HCT116 (cell line): Measurements from ENCODE around the gene DCAF17.

Source experiments
- CEBPB ChIP-seq: IDR thresholded peaks from 2 replicates; pipeline ENCODE4 v1.6.1; 2012; ENCODE audit warnings: low read depth
- EZH2 ChIP-seq: fragments of 200-600 bp; sonication (generic); IDR thresholded peaks from 2 replicates; pipeline ENCODE4 v1.6.1; 2017; ENCODE audit warnings: antibody characterized with exemption, mixed run types
- EZH2phosphoT487 ChIP-seq: fragments of 200-600 bp; IDR thresholded peaks from 2 replicates; pipeline ENCODE4 v1.6.1; 2018; ENCODE audit warnings: antibody characterized with exemption, borderline replicate concordance
- POLR2A ChIP-seq: IDR thresholded peaks from 2 replicates; pipeline ENCODE4 v1.7.0; 2011; ENCODE audit warnings: borderline replicate concordance; ENCODE audit not compliant: insufficient read depth, insufficient read length; ENCODE audit errors: extremely low read depth
- POLR2AphosphoS5 ChIP-seq: IDR thresholded peaks from 2 replicates; pipeline ENCODE4 v1.6.1; 2011; ENCODE audit warnings: mild to moderate bottlenecking, low read depth, low read length, moderate library complexity
- SP1 ChIP-seq: IDR thresholded peaks from 2 replicates; pipeline ENCODE4 v1.6.1; 2012; ENCODE audit warnings: low read depth
- YY1 ChIP-seq: IDR thresholded peaks from 2 replicates; pipeline ENCODE4 v1.6.1; 2011; ENCODE audit warnings: low read length, low read depth, moderate library complexity, mild to moderate bottlenecking; ENCODE audit not compliant: insufficient replicate concordance; ENCODE audit errors: extremely low read depth
- ZFX ChIP-seq: fragments of 450-650 bp; IDR thresholded peaks from 2 replicates; pipeline ENCODE4 v1.6.1; 2017
- TF ChIP-seq, protein P1 (sequence below): IDR thresholded peaks from 2 replicates; pipeline ENCODE4 v1.6.1; 2012; ENCODE audit warnings: low read depth
- TF ChIP-seq, protein P2 (sequence below), 3 experiments: fragments of 200-600 bp in 1 of 3; sonication (generic) in 1 of 3; IDR thresholded peaks in 2 of 3; conservative IDR thresholded peaks in 1 of 3; 2 replicates each; pipeline ENCODE4 v1.5.1; 2012 to 2017; ENCODE audit warnings: low read depth in 2 of 3, low read length in 2 of 3, antibody characterized with exemption in 1 of 3, borderline replicate concordance in 1 of 3, control low read depth in 1 of 3, mild to moderate bottlenecking in 1 of 3, mixed read lengths in 1 of 3, mixed run types in 1 of 3, moderate library complexity in 1 of 3; ENCODE audit not compliant: insufficient read depth in 1 of 3

DNA sequence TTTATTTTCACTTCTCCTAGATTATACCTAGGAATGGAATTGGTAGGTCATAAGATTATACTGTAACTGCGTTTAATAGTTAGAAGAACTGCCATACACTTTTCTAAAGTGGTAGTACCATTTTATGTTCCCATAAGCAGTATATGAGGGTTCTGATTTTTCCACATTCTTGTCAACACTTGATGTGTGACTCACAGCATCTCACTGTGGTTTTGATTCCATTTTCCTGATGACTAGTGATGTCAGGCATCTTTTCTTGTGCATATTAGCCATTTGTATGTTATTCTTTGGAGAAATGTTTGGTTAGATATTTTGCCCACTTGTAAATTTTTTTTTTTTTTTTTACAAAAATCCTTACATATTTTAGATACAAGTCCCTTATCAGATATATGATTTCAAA is 2.3 kb downstream of the DCAF17 start:
- TF ChIP-seq EZH2phosphoT487, result no peak
- TF ChIP-seq, protein P1, sequence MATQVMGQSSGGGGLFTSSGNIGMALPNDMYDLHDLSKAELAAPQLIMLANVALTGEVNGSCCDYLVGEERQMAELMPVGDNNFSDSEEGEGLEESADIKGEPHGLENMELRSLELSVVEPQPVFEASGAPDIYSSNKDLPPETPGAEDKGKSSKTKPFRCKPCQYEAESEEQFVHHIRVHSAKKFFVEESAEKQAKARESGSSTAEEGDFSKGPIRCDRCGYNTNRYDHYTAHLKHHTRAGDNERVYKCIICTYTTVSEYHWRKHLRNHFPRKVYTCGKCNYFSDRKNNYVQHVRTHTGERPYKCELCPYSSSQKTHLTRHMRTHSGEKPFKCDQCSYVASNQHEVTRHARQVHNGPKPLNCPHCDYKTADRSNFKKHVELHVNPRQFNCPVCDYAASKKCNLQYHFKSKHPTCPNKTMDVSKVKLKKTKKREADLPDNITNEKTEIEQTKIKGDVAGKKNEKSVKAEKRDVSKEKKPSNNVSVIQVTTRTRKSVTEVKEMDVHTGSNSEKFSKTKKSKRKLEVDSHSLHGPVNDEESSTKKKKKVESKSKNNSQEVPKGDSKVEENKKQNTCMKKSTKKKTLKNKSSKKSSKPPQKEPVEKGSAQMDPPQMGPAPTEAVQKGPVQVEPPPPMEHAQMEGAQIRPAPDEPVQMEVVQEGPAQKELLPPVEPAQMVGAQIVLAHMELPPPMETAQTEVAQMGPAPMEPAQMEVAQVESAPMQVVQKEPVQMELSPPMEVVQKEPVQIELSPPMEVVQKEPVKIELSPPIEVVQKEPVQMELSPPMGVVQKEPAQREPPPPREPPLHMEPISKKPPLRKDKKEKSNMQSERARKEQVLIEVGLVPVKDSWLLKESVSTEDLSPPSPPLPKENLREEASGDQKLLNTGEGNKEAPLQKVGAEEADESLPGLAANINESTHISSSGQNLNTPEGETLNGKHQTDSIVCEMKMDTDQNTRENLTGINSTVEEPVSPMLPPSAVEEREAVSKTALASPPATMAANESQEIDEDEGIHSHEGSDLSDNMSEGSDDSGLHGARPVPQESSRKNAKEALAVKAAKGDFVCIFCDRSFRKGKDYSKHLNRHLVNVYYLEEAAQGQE, result no peak
- TF ChIP-seq SP1, result 0 out of 2 replicates have a peak, but pooled peaks have one; percentile 24
- TF ChIP-seq POLR2A, result no peak
- TF ChIP-seq CEBPB, result no peak
- TF ChIP-seq, protein P2, sequence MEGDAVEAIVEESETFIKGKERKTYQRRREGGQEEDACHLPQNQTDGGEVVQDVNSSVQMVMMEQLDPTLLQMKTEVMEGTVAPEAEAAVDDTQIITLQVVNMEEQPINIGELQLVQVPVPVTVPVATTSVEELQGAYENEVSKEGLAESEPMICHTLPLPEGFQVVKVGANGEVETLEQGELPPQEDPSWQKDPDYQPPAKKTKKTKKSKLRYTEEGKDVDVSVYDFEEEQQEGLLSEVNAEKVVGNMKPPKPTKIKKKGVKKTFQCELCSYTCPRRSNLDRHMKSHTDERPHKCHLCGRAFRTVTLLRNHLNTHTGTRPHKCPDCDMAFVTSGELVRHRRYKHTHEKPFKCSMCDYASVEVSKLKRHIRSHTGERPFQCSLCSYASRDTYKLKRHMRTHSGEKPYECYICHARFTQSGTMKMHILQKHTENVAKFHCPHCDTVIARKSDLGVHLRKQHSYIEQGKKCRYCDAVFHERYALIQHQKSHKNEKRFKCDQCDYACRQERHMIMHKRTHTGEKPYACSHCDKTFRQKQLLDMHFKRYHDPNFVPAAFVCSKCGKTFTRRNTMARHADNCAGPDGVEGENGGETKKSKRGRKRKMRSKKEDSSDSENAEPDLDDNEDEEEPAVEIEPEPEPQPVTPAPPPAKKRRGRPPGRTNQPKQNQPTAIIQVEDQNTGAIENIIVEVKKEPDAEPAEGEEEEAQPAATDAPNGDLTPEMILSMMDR (IDR thresholded peaks at IDR 0.05 in 2 of 3, conservative IDR thresholded peaks at IDR 0.05 in 1 of 3; ENCODE audit: borderline replicate concordance in 1 of 3, insufficient read depth in 1 of 3, low read depth in 2 of 3, low read length in 2 of 3), result no peak
- TF ChIP-seq EZH2, result no peak
- no peak for TF ChIP-seq POLR2AphosphoS5
- TF ChIP-seq ZFX, result no peak
- no peak for TF ChIP-seq YY1
